AG04450 (cell line): Measurements from ENCODE around the gene CCDC187. TPM values are rescaled to one million over a fixed set of nuclear protein-coding genes. Genes with fewer than 3 reads are reported as not detected.

ENCODE experiments used
- CTCF ChIA-PET: fragments of 300-600, 350-600 bp; formaldehyde crosslinking; extraction: SDS; loops from one replicate; lab custom pipeline; 2022; ENCODE audit warnings: antibody characterized with exemption, inconsistent platforms; lab: Charles Lee
- POLR2A ChIA-PET: fragments of 350-600 bp; formaldehyde crosslinking; extraction: SDS; loops from one replicate; lab custom pipeline; 2021; ENCODE audit warnings: antibody characterized with exemption, inconsistent platforms; lab: Yijun Ruan, JAX
- DNase-seq: peaks from one replicate; pipeline ENCODE4 v3.0.0-alpha.2; 2011; ENCODE audit warnings: low read depth, low spot score
- H3K27ac ChIP-seq: one replicate; pipeline ENCODE4 v1.5.1; 2012; ENCODE audit warnings: low read depth, low read length, control low read depth
- H3K27me3 ChIP-seq: one replicate; pipeline ENCODE4 v1.6.0; 2012; ENCODE audit warnings: low read length; ENCODE audit not compliant: control insufficient read depth, insufficient read depth
- H3K4me3 ChIP-seq: 2 replicates; pipeline ENCODE4 v1.5.1; 2011; ENCODE audit warnings: mild to moderate bottlenecking, low read depth, low read length, control low read depth
- H3K9me3 ChIP-seq: 2 replicates; pipeline ENCODE4 v1.5.1; 2012; ENCODE audit warnings: low read length; ENCODE audit not compliant: control insufficient read depth, insufficient read depth
- polyA plus RNA-seq: library from polyadenylated mRNA; depleted of rRNA; stranded (reverse); fragments of >200 nt; gene quantifications from 2 replicates; pipeline ENCODE4 v1.2.3, GENCODE V29; 2011
- TF ChIP-seq, protein P1 (sequence below): IDR thresholded peaks from 2 replicates; pipeline ENCODE4 v1.5.1; 2011; ENCODE audit warnings: low read depth, low read length, control low read depth, inconsistent platforms

Gene CCDC187
- polyA plus RNA-seq, 1 experiment = not detected

DNA sequence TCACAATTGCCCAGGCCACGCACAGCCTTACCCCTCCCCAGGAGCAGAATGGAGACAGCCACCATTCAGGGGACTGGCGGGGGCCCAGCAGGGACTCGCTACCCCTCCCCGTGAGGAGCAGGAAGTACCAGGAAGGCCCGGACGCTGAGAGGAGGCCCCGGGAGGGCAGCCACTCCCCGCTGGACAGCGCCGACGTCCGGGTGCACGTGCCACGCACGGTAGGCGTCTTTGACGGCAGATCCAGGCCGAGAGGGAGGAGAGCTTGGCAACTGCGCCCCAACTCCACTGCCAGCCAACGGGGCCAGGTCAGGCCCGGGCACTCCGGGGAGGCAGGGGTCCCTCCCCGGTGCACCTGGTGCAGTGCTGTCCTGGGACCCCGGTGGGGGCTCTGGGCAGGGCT lies 45.7 kb upstream of the CCDC187 start:
- ChIA-PET CTCF (no interaction called here), POLR2A (no interaction called here)
- Histone ChIP-seq H3K27me3 (no peaks in the 10 kb centered on the region), H3K9me3 (no peaks in the 10 kb centered on the region; the same call in 1 of the 2 replicates), H3K4me3 (no peak overlapping the region), H3K27ac (no peak overlapping the region)
- no peak for DNase-seq
- TF ChIP-seq, protein P1, sequence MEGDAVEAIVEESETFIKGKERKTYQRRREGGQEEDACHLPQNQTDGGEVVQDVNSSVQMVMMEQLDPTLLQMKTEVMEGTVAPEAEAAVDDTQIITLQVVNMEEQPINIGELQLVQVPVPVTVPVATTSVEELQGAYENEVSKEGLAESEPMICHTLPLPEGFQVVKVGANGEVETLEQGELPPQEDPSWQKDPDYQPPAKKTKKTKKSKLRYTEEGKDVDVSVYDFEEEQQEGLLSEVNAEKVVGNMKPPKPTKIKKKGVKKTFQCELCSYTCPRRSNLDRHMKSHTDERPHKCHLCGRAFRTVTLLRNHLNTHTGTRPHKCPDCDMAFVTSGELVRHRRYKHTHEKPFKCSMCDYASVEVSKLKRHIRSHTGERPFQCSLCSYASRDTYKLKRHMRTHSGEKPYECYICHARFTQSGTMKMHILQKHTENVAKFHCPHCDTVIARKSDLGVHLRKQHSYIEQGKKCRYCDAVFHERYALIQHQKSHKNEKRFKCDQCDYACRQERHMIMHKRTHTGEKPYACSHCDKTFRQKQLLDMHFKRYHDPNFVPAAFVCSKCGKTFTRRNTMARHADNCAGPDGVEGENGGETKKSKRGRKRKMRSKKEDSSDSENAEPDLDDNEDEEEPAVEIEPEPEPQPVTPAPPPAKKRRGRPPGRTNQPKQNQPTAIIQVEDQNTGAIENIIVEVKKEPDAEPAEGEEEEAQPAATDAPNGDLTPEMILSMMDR = no peak

DNA sequence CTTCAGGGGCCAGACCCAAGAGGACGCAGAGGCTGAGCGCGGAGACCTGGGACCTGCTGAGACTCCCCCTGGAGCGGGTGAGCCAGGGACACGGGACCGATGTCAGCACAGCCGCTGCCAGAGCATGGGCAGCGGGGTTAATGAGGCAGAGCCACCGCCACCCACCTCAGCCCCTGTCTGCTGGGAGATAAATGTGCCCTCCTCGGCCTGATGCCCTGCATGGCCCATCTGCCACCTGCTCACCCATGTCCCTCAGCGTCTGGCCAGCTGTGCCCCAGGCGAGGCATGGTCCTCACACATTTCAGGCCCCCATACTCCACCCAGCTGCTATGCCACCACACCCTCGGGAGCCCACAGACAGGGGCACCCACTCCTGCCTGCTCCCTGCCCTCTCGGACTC lies 44.8 kb upstream of the CCDC187 start:
- TF ChIP-seq, protein P1 = no peak
- CTCF ChIA-PET = no interaction called here
- no peak overlapping the region for H3K27ac ChIP-seq

GRCh38 chr9:136347472-136348256 lies 43.8 kb upstream of the CCDC187 start:
- ChIA-PET CTCF (no interaction called here), POLR2A (no interaction called here)
- no peak for DNase-seq
- Histone ChIP-seq H3K9me3 (no peaks in the 10 kb centered on the region; the same call in 1 of the 2 replicates), H3K27ac (no peak overlapping the region), H3K27me3 (no peaks in the 10 kb centered on the region), H3K4me3 (no peak overlapping the region)
- TF ChIP-seq, protein P1 = no peak

More for the DNA sequence above, 44.8 kb upstream of the CCDC187 start:
- Histone ChIP-seq H3K9me3 (no peaks in the 10 kb centered on the region; the same call in 1 of the 2 replicates), H3K27me3 (no peaks in the 10 kb centered on the region), H3K4me3 (no peak overlapping the region)
- POLR2A ChIA-PET = no interaction called here
- DNase-seq = no peak

- TF ChIP-seq, protein P1 = no peak
- CTCF ChIA-PET = no interaction called here
- H3K27me3 ChIP-seq = no peaks in the 10 kb centered on the region
- no peak overlapping the region for H3K27ac ChIP-seq
- no peak for DNase-seq
- no peaks in the 10 kb centered on the region; the same call in 1 of the 2 replicates for H3K9me3 ChIP-seq
- POLR2A ChIA-PET = interaction anchor here (0.7 kb wide), 1 partner anchor 514 kb away, joined by 4 read pairs; no protein-coding TSS in a partner anchor
- H3K4me3 ChIP-seq = no peak overlapping the region
Measured at GRCh38 chr9:136346927-136347465, 43.1 kb upstream of the CCDC187 start.

DNA sequence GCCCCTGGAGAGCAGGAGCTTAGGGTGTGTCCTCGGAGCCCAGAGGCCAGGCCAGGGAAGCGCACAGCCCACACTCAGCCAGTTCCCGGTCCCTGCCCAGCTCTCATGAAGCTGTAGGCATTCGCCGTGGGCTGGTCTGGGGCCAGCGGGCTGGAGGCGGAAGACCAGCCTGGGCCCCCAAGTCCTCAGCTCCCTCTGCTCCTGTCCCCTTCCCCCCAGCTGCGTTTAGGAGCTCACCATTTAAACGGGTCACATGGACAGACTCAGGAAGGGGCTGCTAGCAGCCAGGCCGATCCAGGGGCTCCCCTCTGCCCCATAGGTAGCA lies 42.2 kb upstream of the CCDC187 start:
- ChIA-PET CTCF (interaction anchor here (1.4 kb wide), 1 partner anchor 9 kb away, joined by 4 read pairs; no protein-coding TSS in a partner anchor), POLR2A (interaction anchor here (1.0 kb wide), 1 partner anchor 17 kb away, joined by 4 read pairs; the partner anchor contains the start of gene DNLZ)
- TF ChIP-seq, protein P1 = no peak
- Histone ChIP-seq H3K9me3 (no peaks in the 10 kb centered on the region; the same call in 1 of the 2 replicates), H3K4me3 (no peak overlapping the region), H3K27me3 (no peaks in the 10 kb centered on the region), H3K27ac (no peak overlapping the region)
- no peak for DNase-seq
